SK-N-SH treated with all-trans-retinoic acid at 6 μM for 48 hours (cell line): ENCODE data around the gene GPR55.
A peak's percentile ranks its signal among the peaks of the same experiment; 100 is the strongest.

ENCODE experiments used
- ATAC-seq: fragments of 200-7000 bp; cut with Tn5 transposase; 3 replicates; pipeline ENCODE4 v1.9.1; 2020; ENCODE audit warnings: mild to moderate bottlenecking, moderate library complexity
- ARNTL ChIP-seq: fragments of 450-650 bp; formaldehyde crosslinking; IDR thresholded peaks from 2 replicates; pipeline ENCODE4 v1.5.0; 2020; ENCODE audit warnings: low read depth, mild to moderate bottlenecking, moderate library complexity, borderline replicate concordance
- BACH2 ChIP-seq: fragments of 250-450 bp; sonication (Bioruptor Pico); IDR thresholded peaks from 2 replicates; pipeline ENCODE4 v1.9.0; 2021; ENCODE audit warnings: mild to moderate bottlenecking, borderline replicate concordance
- CREB5 ChIP-seq: fragments of 250-450 bp; sonication (Bioruptor Pico); IDR thresholded peaks from 2 replicates; pipeline ENCODE4 v1.5.1; 2020; ENCODE audit warnings: low read depth, mild to moderate bottlenecking, moderate library complexity
- CSDC2 ChIP-seq: fragments of 250-450 bp; sonication (Bioruptor Pico); IDR thresholded peaks from 2 replicates; pipeline ENCODE4 v1.5.0; 2020; ENCODE audit warnings: mild to moderate bottlenecking, moderate library complexity
- CSRNP3 ChIP-seq: fragments of 250-450 bp; sonication (Bioruptor Pico); IDR thresholded peaks from 2 replicates; pipeline ENCODE4 v1.5.1; 2021; ENCODE audit warnings: mild to moderate bottlenecking, moderate library complexity
- GLIS3 ChIP-seq: fragments of 250-450 bp; sonication (Bioruptor Pico); IDR thresholded peaks from 2 replicates; pipeline ENCODE4 v1.5.0; 2020; ENCODE audit warnings: mild to moderate bottlenecking, moderate library complexity
- ISL1 ChIP-seq: fragments of 250-450 bp; sonication (Bioruptor Pico); IDR thresholded peaks from 2 replicates; pipeline ENCODE4 v2.1.2; 2022; ENCODE audit warnings: mild to moderate bottlenecking, moderate library complexity
- OSR1 ChIP-seq: fragments of 250-450 bp; sonication (Bioruptor Pico); IDR thresholded peaks from 2 replicates; pipeline ENCODE4 v1.8.0; 2022; ENCODE audit warnings: moderate library complexity, mild to moderate bottlenecking, inconsistent platforms
- PATZ1 ChIP-seq: fragments of 250-450 bp; sonication (Bioruptor Pico); IDR thresholded peaks from 2 replicates; pipeline ENCODE4 v1.8.0; 2020; ENCODE audit warnings: mild to moderate bottlenecking, moderate library complexity, borderline replicate concordance
- POU6F1 ChIP-seq: fragments of 250-450 bp; sonication (Bioruptor Pico); IDR thresholded peaks from 2 replicates; pipeline ENCODE4 v1.8.0; 2021; ENCODE audit warnings: low read depth, mild to moderate bottlenecking, moderate library complexity, borderline replicate concordance
- PPARA ChIP-seq: fragments of 250-450 bp; sonication (Bioruptor Pico); IDR thresholded peaks from 2 replicates; pipeline ENCODE4 v1.5.0; 2020; ENCODE audit warnings: mild to moderate bottlenecking, borderline replicate concordance
- RARB ChIP-seq: fragments of 250-450 bp; sonication (Bioruptor Pico); IDR thresholded peaks from 2 replicates; pipeline ENCODE4 v1.8.0; 2021; ENCODE audit warnings: mild to moderate bottlenecking, moderate library complexity
- SNAI2 ChIP-seq: fragments of 250-450 bp; sonication (Bioruptor Pico); IDR thresholded peaks from 2 replicates; pipeline ENCODE4 v1.5.0; 2020; ENCODE audit warnings: mild to moderate bottlenecking, moderate library complexity
- TCF4 ChIP-seq: fragments of 250-450 bp; sonication (Bioruptor Pico); IDR thresholded peaks from 2 replicates; pipeline ENCODE4 v1.8.0; 2021; ENCODE audit warnings: mild to moderate bottlenecking, moderate library complexity, borderline replicate concordance
- TOX ChIP-seq: fragments of 250-450 bp; sonication (Bioruptor Pico); IDR thresholded peaks from 2 replicates; pipeline ENCODE4 v1.8.0; 2021; ENCODE audit warnings: mild to moderate bottlenecking, moderate library complexity, borderline replicate concordance
- ZC3H10 ChIP-seq: fragments of 250-450 bp; sonication (Bioruptor Pico); IDR thresholded peaks from 2 replicates; pipeline ENCODE4 v1.5.1; 2021; ENCODE audit warnings: mild to moderate bottlenecking, moderate library complexity
- ZFP3 ChIP-seq: fragments of 250-450 bp; sonication (Bioruptor Pico); IDR thresholded peaks from 2 replicates; pipeline ENCODE4 v1.5.0; 2020; ENCODE audit warnings: mild to moderate bottlenecking, moderate library complexity
- ZFP30 ChIP-seq: fragments of 450-650 bp; formaldehyde crosslinking; IDR thresholded peaks from 2 replicates; pipeline ENCODE4 v1.5.0; 2022; ENCODE audit warnings: mild to moderate bottlenecking, moderate library complexity
- ZNF565 ChIP-seq: fragments of 450-650 bp; formaldehyde crosslinking; conservative IDR thresholded peaks from 2 replicates; pipeline ENCODE4 v1.5.0; 2020; ENCODE audit warnings: low read depth, mild to moderate bottlenecking, moderate library complexity
- ZNF70 ChIP-seq: fragments of 450-650 bp; formaldehyde crosslinking; IDR thresholded peaks from 2 replicates; pipeline ENCODE4 v1.5.0; 2020; ENCODE audit warnings: mild to moderate bottlenecking, moderate library complexity
- ZNF8 ChIP-seq: fragments of 450-650 bp; formaldehyde crosslinking; IDR thresholded peaks from 2 replicates; pipeline ENCODE4 v1.5.0; 2020; ENCODE audit warnings: mild to moderate bottlenecking, moderate library complexity
- TF ChIP-seq, protein P1 (sequence below): fragments of 250-450 bp; sonication (Bioruptor Pico); IDR thresholded peaks from 2 replicates; pipeline ENCODE4 v1.5.0; 2020; ENCODE audit warnings: mild to moderate bottlenecking, moderate library complexity

The GPR55 gene

GRCh38 chr2:230909841-230910545 is 15.0 kb downstream of the GPR55 start:
- ATAC-seq = no peak
- no peak for TF ChIP-seq BACH2
- TF ChIP-seq OSR1 (CRISPR knock-in tag) = no peak
- no peak for TF ChIP-seq CSDC2
- TF ChIP-seq RARB (CRISPR knock-in tag) = no peak
- TF ChIP-seq ZFP30 (CRISPR knock-in tag) = no peak
- TF ChIP-seq PPARA = no peak
- TF ChIP-seq CSRNP3 (CRISPR knock-in tag) = no peak
- TF ChIP-seq CREB5 (CRISPR knock-in tag) = no peak
- TF ChIP-seq ZNF565 (CRISPR knock-in tag) = no peak
- TF ChIP-seq TCF4 (CRISPR knock-in tag) = no peak
- TF ChIP-seq SNAI2 (CRISPR knock-in tag) = no peak
- no peak for TF ChIP-seq ZC3H10 (CRISPR knock-in tag)
- no peak for TF ChIP-seq PATZ1 (CRISPR knock-in tag)
- no peak for TF ChIP-seq ARNTL (CRISPR knock-in tag)
- TF ChIP-seq ZNF8 (CRISPR knock-in tag) = no peak
- TF ChIP-seq ZFP3 (CRISPR knock-in tag) = no peak
- no peak for TF ChIP-seq ISL1
- TF ChIP-seq GLIS3 (CRISPR knock-in tag) = no peak

GRCh38 chr2:230908595-230909191 is 16.3 kb downstream of the GPR55 start:
- TF ChIP-seq PPARA (no peak), ZFP30 (CRISPR knock-in tag) (no peak), ZFP3 (CRISPR knock-in tag) (no peak), CREB5 (CRISPR knock-in tag) (no peak), TOX (CRISPR knock-in tag) (no peak), ZC3H10 (CRISPR knock-in tag) (no peak), PATZ1 (CRISPR knock-in tag) (no peak), ZNF8 (CRISPR knock-in tag) (no peak), CSRNP3 (CRISPR knock-in tag) (no peak), ZNF70 (CRISPR knock-in tag) (no peak), ARNTL (CRISPR knock-in tag) (no peak), OSR1 (CRISPR knock-in tag) (no peak), RARB (CRISPR knock-in tag) (no peak), POU6F1 (CRISPR knock-in tag) (no peak), SNAI2 (CRISPR knock-in tag) (no peak), GLIS3 (CRISPR knock-in tag) (no peak), ZNF565 (CRISPR knock-in tag) (no peak), ISL1 (no peak), TCF4 (CRISPR knock-in tag) (no peak)
- TF ChIP-seq, protein P1, sequence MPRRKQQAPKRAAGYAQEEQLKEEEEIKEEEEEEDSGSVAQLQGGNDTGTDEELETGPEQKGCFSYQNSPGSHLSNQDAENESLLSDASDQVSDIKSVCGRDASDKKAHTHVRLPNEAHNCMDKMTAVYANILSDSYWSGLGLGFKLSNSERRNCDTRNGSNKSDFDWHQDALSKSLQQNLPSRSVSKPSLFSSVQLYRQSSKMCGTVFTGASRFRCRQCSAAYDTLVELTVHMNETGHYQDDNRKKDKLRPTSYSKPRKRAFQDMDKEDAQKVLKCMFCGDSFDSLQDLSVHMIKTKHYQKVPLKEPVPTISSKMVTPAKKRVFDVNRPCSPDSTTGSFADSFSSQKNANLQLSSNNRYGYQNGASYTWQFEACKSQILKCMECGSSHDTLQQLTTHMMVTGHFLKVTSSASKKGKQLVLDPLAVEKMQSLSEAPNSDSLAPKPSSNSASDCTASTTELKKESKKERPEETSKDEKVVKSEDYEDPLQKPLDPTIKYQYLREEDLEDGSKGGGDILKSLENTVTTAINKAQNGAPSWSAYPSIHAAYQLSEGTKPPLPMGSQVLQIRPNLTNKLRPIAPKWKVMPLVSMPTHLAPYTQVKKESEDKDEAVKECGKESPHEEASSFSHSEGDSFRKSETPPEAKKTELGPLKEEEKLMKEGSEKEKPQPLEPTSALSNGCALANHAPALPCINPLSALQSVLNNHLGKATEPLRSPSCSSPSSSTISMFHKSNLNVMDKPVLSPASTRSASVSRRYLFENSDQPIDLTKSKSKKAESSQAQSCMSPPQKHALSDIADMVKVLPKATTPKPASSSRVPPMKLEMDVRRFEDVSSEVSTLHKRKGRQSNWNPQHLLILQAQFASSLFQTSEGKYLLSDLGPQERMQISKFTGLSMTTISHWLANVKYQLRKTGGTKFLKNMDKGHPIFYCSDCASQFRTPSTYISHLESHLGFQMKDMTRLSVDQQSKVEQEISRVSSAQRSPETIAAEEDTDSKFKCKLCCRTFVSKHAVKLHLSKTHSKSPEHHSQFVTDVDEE = no peak
- peak; percentile 56; the same call in 2 of the 3 replicates for ATAC-seq
